Fibroblast of lung (primary cell): ENCODE measurements around the gene ARL4D.

Experiments used
- EZH2 ChIP-seq: IDR thresholded peaks from 2 replicates; pipeline ENCODE4 v1.5.1; 2012; ENCODE audit warnings: low read length, control low read depth, mild to moderate bottlenecking; ENCODE audit errors: missing control alignments
- TF ChIP-seq, protein P1 (sequence below), 2 donors: IDR thresholded peaks in 1 of 2; conservative IDR thresholded peaks in 1 of 2; 1 replicate in 1 of 2; 2 replicates in 1 of 2; pipeline ENCODE4 v1.5.1; 2011 to 2012; ENCODE audit warnings: low read length in 2 of 2, control low read depth in 1 of 2, inconsistent platforms in 1 of 2, low read depth in 1 of 2, mild to moderate bottlenecking in 1 of 2

DNA sequence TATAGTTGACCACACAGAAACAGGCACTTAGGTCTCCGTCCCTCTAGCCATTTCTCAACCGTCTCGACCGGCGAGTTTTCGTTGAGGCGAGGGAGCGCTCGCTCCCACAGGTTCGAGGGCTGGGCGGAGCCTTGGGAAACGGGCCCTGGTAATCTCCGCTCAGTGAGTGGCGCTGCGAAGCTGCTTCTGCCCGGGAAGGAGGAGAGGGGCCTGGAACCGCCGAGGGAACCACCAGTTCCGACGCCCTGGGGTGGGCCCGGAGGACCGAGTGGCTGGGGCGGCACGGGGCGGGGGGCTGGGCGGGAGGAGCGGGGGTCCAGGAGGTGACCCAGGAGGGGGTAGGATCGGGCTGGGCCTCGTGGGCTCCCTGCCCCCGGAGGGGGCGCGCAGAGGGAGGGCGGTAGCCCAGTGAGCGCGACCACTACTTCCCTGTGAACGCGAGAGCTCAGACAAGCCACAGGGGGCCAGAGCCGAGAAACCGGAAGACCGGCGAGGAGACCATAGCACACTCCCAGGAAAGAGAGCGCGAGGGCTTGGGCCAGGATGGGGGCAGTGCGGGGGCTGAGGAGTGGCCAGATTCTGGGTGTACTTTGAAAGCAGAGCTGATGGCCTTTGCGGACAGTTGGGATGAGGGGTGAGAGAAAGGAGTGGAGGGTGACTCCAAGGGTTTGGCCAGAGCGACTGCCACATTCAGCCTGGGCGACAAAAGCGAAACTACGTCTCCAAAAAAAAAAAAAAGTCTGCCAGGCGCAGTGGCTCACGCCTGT lies 29.9 kb upstream of the ARL4D start:
- TF ChIP-seq, protein P1, sequence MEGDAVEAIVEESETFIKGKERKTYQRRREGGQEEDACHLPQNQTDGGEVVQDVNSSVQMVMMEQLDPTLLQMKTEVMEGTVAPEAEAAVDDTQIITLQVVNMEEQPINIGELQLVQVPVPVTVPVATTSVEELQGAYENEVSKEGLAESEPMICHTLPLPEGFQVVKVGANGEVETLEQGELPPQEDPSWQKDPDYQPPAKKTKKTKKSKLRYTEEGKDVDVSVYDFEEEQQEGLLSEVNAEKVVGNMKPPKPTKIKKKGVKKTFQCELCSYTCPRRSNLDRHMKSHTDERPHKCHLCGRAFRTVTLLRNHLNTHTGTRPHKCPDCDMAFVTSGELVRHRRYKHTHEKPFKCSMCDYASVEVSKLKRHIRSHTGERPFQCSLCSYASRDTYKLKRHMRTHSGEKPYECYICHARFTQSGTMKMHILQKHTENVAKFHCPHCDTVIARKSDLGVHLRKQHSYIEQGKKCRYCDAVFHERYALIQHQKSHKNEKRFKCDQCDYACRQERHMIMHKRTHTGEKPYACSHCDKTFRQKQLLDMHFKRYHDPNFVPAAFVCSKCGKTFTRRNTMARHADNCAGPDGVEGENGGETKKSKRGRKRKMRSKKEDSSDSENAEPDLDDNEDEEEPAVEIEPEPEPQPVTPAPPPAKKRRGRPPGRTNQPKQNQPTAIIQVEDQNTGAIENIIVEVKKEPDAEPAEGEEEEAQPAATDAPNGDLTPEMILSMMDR (conservative IDR thresholded peaks at IDR 0.05 in 1 of 2, IDR thresholded peaks at IDR 0.05 in 1 of 2; ENCODE audit: low read depth in 1 of 2, low read length in 2 of 2) = no peak
- TF ChIP-seq EZH2 = no peak
